HG03280 (cell line): ENCODE data around the gene SYMPK.

ENCODE experiments used
- ATAC-seq: cut with Tn5 transposase; IDR thresholded peaks from one replicate; pipeline ENCODE4 v1.9.1; 2021; ENCODE audit warnings: mild to moderate bottlenecking, moderate library complexity; ENCODE audit not compliant: unreplicated experiment

Gene SYMPK

DNA sequence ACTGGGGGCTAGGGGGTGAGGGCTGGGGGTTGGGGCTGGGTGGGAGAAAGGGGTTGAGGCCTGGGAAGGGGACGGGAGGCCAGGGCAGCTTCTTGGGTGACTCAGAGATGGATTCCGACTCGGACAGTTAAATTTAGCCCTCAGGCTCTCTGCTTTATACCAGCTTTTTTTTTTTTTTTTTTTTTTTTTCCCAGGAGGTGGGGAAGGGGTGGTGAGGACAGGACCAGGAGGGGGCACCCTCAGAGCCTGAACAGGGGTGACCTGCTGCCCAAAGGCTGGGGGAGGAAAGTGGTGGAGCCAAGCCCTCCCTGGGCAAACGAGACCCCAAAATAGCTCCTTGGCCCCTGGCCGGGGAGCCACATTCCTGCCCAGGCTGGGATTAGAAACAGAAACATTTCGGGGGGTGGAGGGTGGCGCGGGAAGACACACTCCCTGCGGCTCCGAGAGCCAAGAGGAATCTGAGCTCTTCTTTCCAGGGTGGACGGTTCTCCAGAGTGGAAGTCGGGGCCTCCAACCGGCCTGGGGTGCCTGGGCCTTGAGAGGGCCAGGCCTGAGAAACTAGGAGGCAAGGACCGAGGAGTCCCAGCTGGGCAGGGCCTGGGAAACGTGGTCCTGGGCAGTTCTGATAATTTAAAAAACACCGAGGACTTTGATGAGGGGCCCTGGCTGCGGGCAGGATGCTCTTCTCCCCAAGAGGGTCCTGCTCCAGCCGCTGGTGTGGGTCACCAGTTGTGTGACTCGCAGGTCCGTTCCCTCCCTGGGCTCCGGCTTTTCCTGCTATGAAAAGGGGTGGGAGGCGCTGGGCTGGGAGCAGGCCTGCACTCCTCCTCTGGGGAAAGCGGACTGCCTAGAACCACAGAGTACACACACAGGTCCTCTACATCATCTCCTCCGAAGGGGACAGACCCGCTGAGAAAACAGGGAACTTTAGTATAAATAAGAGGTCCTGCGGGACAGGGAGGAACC lies 79.8 kb downstream of the SYMPK start:
- ATAC-seq = no peak

DNA sequence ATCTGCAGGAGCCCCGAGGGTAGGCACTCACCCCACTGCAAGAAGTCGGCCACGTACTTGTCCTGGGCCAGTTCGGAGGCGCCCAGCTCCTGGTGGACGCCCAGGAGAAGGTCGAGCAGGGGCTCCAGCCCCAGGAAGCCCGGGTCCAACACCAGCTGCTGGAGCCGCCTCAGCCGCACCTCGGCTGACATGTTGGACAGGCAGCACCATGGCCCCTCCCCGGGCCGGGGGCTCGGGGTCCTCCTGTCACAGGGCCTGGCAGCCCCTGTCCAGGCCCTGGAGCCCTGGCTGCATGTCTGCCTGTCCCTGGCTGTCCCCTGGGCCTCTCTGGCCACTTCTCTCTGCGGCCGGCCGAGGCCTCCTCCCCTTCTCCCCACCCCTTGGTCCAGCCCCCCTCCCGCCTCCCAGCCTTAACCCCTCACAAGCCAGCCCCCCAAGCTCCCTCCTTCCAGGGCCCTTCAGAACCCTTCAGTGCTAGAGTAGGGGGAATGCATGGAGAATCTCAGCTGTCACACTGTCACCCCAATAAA lies 80.7 kb downstream of the SYMPK start, which contains the start of gene DMPK:
Gene DMPK, minus strand, starts transcription at position 329 of the 530 bp plus-strand sequence. Its CDS starts 138 bp downstream, at position 191.
- no peak for ATAC-seq

DNA sequence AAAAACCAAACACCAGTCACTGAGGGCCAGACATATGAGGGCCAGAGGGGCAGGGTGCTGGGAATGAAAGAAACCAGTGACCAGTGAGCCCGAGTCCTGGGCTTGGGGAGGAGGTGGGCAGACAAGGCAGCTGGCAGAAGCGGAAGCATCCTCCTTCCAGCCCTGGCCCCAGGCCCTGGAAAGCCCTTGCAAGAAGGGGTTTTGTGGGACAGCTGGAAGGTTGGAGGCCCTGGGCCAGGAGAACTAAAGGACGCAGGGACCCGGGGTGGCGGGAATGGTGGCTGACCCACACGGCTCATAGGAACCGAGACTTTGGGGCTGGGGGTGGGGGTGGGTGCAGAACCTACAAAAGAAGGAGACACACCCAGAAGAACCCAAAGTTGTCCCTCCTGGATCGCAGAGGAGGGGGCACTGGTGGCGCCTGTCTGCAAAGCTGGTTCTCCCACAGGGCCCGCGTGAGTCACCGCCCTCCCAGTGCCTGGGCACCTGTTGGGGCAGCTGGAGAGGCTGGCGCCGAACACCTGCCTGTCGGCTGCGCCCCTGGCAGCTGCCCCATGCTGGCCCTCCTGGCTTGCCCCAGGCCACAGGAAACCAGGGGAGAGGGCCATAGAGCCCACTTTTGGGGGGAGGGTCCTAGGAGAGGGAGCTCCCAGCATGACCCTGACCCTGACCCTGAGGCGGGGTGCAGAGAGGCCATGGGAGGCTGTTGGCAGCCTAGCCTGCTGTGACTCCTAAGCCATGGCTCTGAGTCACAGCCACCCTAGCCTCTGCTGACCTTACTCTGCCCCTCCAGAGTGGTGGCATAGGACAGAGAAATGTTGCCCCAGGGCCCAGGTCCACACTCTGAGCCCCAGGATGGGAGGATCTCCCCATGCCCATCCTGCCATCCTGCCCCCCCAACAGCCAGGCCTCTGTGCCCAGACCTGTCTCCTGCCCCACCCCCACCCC lies 81.5 kb downstream of the SYMPK start:
- no peak for ATAC-seq

DNA sequence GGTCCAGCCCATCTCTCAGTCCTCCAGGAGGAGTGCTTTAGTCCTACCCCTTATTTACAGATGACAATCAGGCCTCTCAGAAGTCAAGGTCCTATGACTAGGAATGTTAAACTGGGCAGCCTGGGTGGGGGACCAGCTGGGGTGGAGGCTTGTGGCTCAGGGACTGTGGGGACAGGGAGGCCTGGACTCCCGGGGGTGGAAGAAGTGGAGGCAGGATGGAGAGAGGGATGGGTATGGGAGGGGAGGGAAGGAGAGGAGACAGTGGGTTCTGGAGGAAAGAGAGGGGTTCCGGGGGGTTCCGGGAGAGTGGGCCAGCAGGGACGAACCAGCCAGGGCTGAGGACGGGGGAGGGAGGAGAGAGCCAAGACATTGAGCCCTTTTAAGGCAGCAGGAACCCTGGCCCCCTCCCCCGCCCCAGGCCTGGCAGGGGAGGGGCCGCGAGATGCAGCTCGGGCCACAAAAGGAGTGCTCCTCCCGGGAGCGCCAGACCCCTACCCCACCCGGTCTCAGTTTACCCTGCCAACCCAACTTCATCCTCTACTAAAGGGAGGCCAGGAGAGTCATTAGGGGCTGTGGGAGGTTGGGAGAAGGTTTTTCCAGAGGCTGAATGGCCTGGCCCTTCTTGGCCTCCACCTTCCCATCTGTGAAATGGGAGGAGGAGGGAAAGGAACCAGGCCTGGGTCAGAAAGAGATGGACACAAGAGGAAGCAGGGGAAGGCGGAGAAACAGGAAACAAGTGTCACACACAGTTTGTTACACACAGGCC lies 82.3 kb downstream of the SYMPK start:
- ATAC-seq = no peak

DNA sequence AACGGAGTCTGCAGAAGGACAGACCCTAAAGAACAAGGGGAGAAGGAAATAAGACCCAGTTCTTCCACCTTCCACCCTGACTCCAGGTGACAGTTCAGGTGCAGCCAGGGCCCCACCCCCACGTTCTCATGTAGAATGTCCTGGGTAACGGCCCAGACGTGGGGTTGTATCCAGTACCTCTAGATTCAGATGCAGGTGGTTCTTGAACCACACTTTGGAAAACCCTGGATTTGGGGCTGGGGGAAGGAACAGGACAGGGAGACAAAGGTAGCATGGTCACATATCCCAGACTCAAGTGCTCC lies 82.8 kb downstream of the SYMPK start:
- ATAC-seq = no peak

DNA sequence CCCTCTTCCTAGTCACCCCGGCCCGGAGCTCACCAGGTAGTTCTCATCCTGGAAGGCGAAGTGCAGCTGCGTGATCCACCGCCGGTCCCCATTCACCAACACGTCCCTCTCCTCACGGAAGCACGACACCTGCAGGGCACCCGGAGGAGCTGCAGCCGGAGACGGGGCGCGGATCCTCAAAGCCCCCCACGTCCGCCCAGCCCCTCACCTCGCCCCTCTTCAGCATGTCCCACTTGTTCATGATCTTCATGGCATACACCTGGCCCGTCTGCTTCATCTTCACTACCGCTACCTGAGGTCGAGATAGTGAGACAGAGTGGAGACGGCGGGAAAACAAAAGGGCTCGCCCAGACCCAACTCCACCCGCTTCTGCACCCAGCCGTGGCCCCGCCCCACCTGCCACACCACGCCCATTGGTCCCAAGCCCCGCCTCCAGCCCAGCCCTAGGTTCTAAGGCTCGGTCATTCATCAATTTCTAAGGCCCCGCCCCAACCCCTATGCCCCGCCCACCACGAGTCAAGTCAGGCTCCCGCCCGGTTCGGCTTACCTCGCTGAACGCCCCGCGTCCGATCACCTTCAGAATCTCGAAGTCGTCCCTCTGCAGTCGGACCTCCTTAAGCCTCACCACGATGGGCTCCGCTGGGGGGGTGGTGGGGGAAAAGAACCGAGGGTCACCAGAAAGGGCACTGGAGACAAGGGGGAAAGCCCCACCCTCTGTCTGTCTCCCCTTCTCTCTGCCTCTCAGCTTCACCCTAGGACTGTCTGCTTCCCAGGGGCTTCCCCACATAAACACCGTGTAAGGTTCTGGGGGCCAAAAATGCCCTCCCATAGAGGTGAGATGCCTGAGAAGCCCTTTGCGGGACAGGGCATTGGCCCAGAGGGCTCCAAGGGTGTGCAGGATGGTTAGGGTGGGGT lies 83.5 kb downstream of the SYMPK start:
- no peak for ATAC-seq

DNA sequence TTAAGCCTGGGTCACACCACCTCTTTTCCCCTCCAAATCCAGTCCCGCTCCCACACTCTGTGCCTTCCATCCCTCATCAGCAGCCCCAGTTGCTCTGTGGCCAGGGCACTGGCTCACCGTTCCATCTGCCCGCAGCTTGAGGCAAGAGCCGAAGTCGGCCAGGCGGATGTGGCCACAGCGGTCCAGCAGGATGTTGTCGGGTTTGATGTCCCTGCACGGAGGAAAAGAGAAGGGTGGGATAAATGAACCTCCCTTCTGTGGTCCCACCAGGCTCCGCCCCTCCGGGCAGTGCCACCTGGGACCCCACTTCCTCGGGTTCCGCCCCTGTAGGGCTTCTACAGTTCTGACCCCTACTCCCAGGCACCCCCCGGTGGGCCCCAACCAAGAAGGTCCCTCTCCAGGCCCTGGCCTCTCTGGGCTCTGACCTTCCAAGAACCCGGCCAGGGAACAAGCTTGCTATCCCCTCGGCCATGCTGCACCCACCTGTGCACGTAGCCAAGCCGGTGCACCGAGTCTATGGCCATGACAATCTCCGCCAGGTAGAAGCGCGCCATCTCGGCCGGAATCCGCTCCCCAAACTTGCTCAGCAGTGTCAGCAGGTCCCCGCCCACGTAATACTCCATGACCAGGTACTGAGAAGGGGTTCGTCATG lies 84.8 kb downstream of the SYMPK start:
- ATAC-seq = no peak

DNA sequence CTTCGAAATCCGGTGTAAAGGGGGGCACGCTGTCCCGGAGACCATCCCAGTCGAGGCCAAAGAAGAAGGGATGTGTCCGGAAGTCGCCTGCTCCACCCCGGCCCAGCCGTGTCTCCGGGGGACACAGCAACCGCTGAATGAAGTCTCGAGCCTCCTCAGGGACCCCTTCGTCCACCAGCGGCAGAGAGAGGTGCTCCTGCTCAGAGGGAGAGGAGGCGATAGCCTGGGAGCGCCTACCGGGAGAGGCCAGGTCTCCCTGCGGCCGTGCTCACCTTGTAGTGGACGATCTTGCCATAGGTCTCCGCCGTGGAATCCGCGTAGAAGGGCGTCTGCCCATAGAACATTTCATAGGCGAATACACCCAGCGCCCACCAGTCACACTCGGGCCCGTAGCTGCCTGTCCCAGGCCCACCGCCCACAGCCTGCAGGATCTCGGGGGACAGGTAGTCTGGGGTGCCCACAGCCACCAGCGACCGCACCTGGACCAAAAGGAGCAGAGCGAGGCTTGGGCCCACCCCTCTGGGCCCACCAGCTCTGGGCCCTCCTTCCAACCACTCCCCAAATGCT lies 85.5 kb downstream of the SYMPK start:
- ATAC-seq = no peak

DNA sequence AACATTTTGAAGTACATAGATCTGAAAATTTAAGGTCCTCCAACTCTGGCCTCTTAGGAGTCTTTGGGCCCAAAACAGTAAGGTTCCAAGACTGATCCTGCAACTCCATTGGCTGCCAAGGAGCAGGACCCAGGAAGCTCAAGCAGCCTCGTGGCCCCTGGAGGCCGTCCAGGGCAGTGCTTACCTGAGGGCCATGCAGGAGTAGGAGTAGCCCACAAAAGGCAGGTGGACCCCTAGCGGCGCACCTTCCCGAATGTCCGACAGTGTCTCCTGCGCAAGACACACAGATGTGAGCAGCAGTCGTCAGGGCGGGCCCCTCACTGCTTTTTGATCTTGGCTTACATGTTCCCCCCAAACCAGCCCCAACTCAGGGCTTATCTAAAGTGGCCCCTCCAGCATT lies 88.2 kb downstream of the SYMPK start:
- ATAC-seq = no peak

DNA sequence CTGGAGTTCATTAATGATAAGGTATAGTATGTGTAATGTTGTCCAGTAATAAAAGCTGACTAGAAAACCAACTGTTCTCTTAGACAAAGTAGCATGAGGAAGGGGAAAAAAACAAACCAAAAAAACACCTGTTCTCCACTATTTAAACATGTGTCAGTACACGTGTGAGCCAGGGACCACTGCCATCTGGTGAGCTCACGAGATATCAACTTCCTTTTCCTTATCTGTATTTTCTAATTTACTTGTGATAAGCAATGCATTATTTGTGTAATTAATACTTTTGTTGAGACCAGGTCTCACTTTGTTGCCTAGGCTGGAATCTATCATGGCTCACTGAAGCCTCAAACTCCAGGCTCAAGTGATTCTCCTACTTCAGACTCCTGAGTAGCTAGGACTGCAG lies 89.6 kb downstream of the SYMPK start:
- no peak for ATAC-seq

DNA sequence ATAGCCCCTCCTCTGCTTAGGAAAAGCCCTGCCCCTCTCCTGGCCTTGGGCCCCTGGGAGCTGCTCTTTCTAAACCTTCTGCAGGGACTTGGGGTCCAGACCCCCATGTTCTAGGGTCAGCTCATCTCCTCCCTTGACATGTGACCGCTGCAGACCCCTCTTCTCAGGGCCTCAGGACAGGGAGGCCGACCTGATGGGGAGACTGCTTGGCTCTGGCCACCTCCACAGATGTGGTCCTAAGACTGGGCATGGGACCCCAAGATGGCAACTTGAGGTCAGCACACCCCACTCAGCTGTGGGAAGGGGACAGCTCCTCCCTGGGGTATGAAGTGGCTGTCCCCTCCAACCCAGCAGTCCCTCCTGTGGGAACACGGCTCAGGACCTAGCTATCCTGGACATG lies 90.0 kb downstream of the SYMPK start:
- no peak for ATAC-seq

DNA sequence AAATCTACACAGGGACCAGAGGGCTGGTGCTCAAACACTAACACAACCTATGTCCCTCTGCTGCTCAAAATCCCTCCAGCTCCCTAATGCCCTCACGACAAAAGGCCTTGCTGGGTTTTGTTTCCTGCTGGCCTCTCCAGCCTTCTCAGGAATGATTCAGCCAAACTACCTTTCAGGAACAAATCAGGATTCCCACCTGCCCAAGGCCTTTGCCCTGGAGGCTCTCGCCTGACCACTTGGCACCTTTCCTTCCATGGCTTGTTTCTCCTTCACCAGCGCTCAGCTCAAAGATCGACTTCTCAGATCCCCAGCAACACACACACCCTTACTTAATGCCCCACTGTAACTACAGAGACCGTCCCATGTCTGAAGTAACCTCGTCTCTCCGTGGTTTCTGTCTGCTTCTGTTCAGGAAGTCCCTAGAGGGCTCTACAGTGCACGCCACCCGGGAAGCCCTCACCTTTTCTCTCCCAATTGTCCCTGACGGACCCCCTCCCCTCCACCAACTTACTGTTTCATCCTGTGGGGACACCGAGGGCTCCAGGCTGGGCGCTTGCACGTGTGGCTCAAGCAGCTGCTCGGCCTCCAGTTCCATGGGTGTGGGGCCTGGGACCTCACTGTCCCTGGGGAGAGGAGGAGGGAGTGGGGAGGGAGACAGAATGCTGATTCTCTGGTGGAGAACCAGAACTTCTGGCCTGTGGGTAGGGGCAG lies 90.7 kb downstream of the SYMPK start:
- no peak for ATAC-seq

DNA sequence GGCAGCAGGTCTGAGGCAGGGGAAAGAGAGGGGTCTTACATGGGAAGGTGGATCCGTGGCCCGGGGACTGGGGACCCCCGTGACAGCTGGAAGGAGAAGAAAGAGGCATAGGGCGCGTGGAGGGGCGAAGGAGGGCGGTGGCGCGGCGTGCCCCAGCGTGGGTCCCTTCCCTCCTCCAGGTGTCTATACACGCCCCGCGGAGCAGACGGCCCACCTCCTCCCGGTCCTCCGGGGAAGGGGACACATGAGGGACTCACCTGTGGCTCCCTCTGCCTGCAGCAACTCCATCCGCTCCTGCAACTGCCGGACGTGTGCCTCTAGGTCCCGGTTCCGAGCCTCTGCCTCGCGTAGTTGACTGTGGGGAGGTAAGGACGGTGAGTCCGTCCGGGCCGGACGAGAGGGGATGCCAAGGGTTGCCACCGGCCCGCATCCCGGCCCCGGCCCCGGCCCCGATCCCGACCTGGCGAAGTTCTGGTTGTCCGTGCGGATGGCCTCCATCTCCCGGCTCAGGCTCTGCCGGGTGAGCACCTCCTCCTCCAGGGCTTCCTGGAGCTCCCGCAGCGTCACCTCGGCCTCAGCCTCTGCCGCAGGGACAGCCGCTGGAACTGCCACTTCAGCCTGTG lies 91.5 kb downstream of the SYMPK start:
- ATAC-seq = no peak

DNA sequence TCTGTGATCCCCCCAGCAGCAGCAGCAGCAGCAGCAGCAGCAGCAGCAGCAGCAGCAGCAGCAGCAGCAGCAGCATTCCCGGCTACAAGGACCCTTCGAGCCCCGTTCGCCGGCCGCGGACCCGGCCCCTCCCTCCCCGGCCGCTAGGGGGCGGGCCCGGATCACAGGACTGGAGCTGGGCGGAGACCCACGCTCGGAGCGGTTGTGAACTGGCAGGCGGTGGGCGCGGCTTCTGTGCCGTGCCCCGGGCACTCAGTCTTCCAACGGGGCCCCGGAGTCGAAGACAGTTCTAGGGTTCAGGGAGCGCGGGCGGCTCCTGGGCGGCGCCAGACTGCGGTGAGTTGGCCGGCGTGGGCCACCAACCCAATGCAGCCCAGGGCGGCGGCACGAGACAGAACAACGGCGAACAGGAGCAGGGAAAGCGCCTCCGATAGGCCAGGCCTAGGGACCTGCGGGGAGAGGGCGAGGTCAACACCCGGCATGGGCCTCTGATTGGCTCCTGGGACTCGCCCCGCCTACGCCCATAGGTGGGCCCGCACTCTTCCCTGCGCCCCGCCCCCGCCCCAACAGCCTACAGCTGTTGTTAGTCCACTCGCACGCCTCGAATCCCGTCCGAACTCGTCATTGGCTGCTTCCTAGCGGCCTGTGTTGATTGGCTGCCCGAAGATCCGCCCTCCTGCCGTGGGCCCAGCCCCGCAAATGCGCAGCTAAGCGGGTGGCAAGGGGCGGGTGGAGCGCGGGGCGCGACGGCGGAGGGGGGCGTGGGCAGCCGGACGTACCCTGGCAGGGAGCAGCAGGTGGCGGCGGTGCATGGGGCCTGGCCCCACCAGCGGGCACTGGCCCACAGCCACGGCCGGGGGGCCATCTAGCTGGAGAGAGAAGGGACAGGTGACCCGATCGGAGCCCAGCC lies 92.5 kb downstream of the SYMPK start:
- ATAC-seq = peak; percentile 47

DNA sequence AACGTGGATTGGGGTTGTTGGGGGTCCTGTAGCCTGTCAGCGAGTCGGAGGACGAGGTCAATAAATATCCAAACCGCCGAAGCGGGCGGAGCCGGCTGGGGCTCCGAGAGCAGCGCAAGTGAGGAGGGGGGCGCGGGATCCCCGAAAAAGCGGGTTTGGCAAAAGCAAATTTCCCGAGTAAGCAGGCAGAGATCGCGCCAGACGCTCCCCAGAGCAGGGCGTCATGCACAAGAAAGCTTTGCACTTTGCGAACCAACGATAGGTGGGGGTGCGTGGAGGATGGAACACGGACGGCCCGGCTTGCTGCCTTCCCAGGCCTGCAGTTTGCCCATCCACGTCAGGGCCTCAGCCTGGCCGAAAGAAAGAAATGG lies 93.1 kb downstream of the SYMPK start:
- no peak for ATAC-seq

DNA sequence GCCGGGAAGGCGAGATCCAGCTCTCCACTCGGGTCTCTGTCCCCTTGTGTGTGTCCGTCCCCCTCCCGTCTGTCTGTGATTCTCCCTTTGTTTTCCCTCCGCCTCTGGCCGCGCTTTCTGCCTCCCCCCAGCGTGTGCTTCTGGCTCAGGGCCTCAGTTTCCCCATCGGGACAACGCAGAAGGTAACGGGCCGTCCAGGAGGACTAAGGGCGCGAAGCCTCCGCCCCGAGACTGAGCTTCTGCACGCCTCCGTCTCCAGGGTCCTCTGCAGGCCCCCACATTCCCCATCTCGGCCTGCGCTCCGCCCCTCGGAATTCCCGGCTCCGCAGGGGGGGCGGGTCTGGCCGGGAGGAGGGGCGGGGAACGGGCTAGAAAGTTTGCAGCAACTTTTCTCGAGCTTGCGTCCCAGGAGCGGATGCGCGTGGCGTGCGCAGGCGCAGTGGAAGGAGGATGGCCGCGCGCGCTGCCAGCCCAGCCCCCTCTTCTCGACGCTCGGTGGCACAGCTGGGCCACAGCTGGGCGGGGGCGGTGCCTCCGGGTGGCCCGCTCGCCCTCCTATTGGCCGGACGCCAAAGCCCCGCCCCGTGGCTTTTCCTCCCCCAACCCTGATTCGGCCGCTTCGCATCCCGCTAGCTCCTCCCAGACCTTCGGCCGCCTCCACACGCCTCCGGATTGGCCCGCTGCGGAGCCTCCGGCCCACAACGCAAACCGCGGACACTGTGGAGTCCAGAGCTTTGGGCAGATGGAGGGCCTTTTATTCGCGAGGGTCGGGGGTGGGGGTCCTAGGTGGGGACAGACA lies 93.8 kb downstream of the SYMPK start, which contains the start of gene SIX5:
Gene SIX5, minus strand, starts transcription at position 269 of the 799 bp plus-strand sequence. CDS start 408 bp downstream, outside the sequence.
- peak; percentile 61 for ATAC-seq
